ENCODE data around the gene KBTBD12. TPM values are rescaled to one million over a fixed set of nuclear protein-coding genes. Genes with fewer than 3 reads are reported as not detected.
"Not testable (repeated sequence)": the region's sequence is repeated elsewhere in the genome, so short reads cannot be mapped to it uniquely, and the experiment has no call there.

KBTBD12 gene
- total RNA-seq, 1 experiment from 2014 or later, result not detected

- H3K4me2 ChIP-seq (ENCODE audit: low read depth, low read length, poor library complexity, severe bottlenecking), result no peak overlapping the region
- no peaks in the 10 kb centered on the region for H3K4me1 ChIP-seq (ENCODE audit: low read length)
- no peaks in the 10 kb centered on the region for H3K27me3 ChIP-seq (ENCODE audit: low read length)
- H2AFZ ChIP-seq (ENCODE audit: low read length), result peak overlapping the region; percentile 33; the same call in 1 of the 2 replicates
- H3K27ac ChIP-seq (ENCODE audit: low read length), result no peak overlapping the region
- DNase-seq, result peak; percentile 72
- H4K20me1 ChIP-seq (ENCODE audit: insufficient read depth, low read depth, low read length), result no peaks in the 10 kb centered on the region
- no peaks in the 10 kb centered on the region for H3K9me2 ChIP-seq (replicated peaks; ENCODE audit: insufficient read depth, low read length)
- H3K4me3 ChIP-seq (ENCODE audit: low read length), result no peak overlapping the region
- no peaks in the 10 kb centered on the region for H3K9me3 ChIP-seq (ENCODE audit: low read length)
- H3K36me3 ChIP-seq (ENCODE audit: insufficient read depth, low read length), result no peaks in the 10 kb centered on the region
- no peak overlapping the region for H3K9ac ChIP-seq (ENCODE audit: low read length)
- H3K79me2 ChIP-seq (ENCODE audit: low read length), result no peaks in the 10 kb centered on the region
These were observed 6.8 kb upstream of the KBTBD12 start for GRCh38 chr3:127908202-127908601.

GRCh38 chr3:127908951-127909350, 6.1 kb upstream of the KBTBD12 start:
- no peak for DNase-seq
- H3K9ac ChIP-seq (ENCODE audit: low read length), result no peak overlapping the region
- H3K9me2 ChIP-seq (replicated peaks; ENCODE audit: insufficient read depth, low read length), result no peaks in the 10 kb centered on the region
- H3K4me1 ChIP-seq (ENCODE audit: low read length), result no peaks in the 10 kb centered on the region
- no peaks in the 10 kb centered on the region for H4K20me1 ChIP-seq (ENCODE audit: insufficient read depth, low read depth, low read length)
- H3K9me3 ChIP-seq (ENCODE audit: low read length), result no peaks in the 10 kb centered on the region
- no peak overlapping the region for H2AFZ ChIP-seq (ENCODE audit: low read length)
- no peak overlapping the region for H3K27ac ChIP-seq (ENCODE audit: low read length)
- no peaks in the 10 kb centered on the region for H3K79me2 ChIP-seq (ENCODE audit: low read length)
- no peak overlapping the region for H3K4me3 ChIP-seq (ENCODE audit: low read length)
- H3K36me3 ChIP-seq (ENCODE audit: insufficient read depth, low read length), result no peaks in the 10 kb centered on the region
- H3K4me2 ChIP-seq (ENCODE audit: low read depth, low read length, poor library complexity, severe bottlenecking), result no peak overlapping the region
- H3K27me3 ChIP-seq (ENCODE audit: low read length), result 0 out of 2 replicates have a peak, but pooled peaks cover 3% of the 10 kb centered on the region

- Histone ChIP-seq H3K9ac (ENCODE audit: low read length) (no peak overlapping the region), H4K20me1 (ENCODE audit: insufficient read depth, low read depth, low read length) (no peaks in the 10 kb centered on the region), H3K9me3 (ENCODE audit: low read length) (no peaks in the 10 kb centered on the region), H3K4me3 (ENCODE audit: low read length) (no peak overlapping the region), H3K4me2 (ENCODE audit: low read depth, low read length, poor library complexity, severe bottlenecking) (no peak overlapping the region), H2AFZ (ENCODE audit: low read length) (no peak overlapping the region), H3K27me3 (ENCODE audit: low read length) (0 out of 2 replicates have a peak, but pooled peaks cover 3% of the 10 kb centered on the region), H3K27ac (ENCODE audit: low read length) (no peak overlapping the region), H3K4me1 (ENCODE audit: low read length) (no peaks in the 10 kb centered on the region), H3K36me3 (ENCODE audit: insufficient read depth, low read length) (no peaks in the 10 kb centered on the region), H3K9me2 (replicated peaks; ENCODE audit: insufficient read depth, low read length) (no peaks in the 10 kb centered on the region), H3K79me2 (ENCODE audit: low read length) (no peaks in the 10 kb centered on the region)
- no peak for DNase-seq
These were observed 5.4 kb upstream of the KBTBD12 start for GRCh38 chr3:127909646-127910045.

DNA sequence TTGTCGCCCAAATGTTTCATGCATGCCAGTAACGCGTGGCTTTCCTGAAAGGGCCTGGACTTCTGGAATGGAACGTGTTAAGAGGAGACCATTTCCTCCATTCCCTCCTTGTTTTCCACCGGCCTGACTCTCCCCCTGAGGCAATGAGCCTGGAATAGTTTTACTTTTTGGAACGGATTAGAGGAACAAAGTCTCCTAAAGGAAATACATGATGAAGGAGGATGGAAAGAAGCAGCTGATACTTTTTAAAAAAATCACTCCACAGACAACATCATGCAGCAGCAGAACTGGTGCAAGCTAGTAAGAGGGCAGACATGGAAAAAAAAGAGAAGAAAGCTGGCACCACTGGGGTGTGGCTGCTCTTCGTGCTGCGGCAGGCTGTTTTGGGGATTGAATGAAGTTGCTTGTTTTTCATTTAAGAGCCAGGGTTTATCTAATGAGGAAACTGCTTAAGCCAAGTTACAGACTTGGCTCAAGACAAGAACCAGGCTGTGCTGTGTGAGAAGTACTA, 3.6 kb upstream of the KBTBD12 start:
- H3K27ac ChIP-seq (ENCODE audit: low read length), result no peak overlapping the region
- no peaks in the 10 kb centered on the region for H3K79me2 ChIP-seq (ENCODE audit: low read length)
- no peaks in the 10 kb centered on the region for H3K9me2 ChIP-seq (replicated peaks; ENCODE audit: insufficient read depth, low read length)
- H3K9ac ChIP-seq (ENCODE audit: low read length), result no peak overlapping the region
- H3K4me2 ChIP-seq (ENCODE audit: low read depth, low read length, poor library complexity, severe bottlenecking), result no peak overlapping the region
- H4K20me1 ChIP-seq (ENCODE audit: insufficient read depth, low read depth, low read length), result no peaks in the 10 kb centered on the region
- DNase-seq, result no peak
- H3K9me3 ChIP-seq (ENCODE audit: low read length), result no peaks in the 10 kb centered on the region
- no peaks in the 10 kb centered on the region; the same call in 1 of the 2 replicates for H3K4me1 ChIP-seq (ENCODE audit: low read length)
- no peak overlapping the region for H3K4me3 ChIP-seq (ENCODE audit: low read length)
- H3K27me3 ChIP-seq (ENCODE audit: low read length), result 0 out of 2 replicates have a peak, but pooled peaks cover 3% of the 10 kb centered on the region
- no peak overlapping the region for H2AFZ ChIP-seq (ENCODE audit: low read length)
- no peaks in the 10 kb centered on the region for H3K36me3 ChIP-seq (ENCODE audit: insufficient read depth, low read length)

DNA sequence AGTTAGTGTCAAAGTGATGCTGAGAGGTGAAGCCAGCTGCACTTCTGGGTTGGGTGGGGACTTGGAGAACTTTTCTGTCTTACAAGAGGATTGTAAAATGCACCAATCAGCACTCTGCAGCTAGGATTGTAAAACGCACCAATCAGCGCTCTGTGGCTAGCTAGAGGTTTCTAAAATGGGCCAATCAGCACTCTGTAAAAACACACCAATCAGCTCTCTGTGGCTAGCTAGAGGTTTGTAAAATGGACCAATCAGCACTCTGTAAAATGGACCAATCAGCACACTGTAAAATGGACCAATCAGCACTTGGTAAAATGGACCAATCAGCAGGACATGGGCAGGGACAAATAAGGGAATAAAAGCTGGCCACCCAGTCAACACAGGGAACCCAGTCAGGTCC, 1.2 kb upstream of the KBTBD12 start:
- not testable (repeated sequence) for H3K9me3 ChIP-seq (ENCODE audit: low read length); H3K4me2 ChIP-seq (ENCODE audit: low read depth, low read length, poor library complexity, severe bottlenecking); H4K20me1 ChIP-seq (ENCODE audit: insufficient read depth, low read depth, low read length); H3K79me2 ChIP-seq (ENCODE audit: low read length); H3K4me1 ChIP-seq (ENCODE audit: low read length); H3K9me2 ChIP-seq (replicated peaks; ENCODE audit: insufficient read depth, low read length); H3K9ac ChIP-seq (ENCODE audit: low read length); H3K27me3 ChIP-seq (ENCODE audit: low read length); H3K4me3 ChIP-seq (ENCODE audit: low read length); H3K27ac ChIP-seq (ENCODE audit: low read length); H2AFZ ChIP-seq (ENCODE audit: low read length); H3K36me3 ChIP-seq (ENCODE audit: insufficient read depth, low read length)
- peak; percentile 44 for DNase-seq

DNA sequence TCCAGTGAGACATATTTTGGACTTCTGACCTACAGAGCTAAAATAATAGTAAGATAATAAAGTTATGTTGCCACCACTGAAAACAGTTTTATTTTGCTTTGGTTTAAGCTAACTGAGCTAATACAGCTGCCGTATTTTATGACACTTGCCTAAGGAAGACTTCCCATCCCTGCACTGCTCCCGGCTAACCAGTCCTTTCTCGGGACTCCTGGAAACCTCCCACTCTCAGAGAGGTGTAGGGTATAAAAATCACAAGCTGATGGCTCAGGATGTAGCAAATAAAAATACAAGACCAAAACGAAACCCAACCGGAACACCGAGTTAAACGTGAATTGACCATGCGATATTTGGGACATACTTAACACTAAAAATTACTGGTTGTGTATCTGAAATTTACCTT, 448 bp upstream of the KBTBD12 start:
- Histone ChIP-seq H3K4me3 (ENCODE audit: low read length) (no peak overlapping the region), H3K27me3 (ENCODE audit: low read length) (0 out of 2 replicates have a peak, but pooled peaks cover 3% of the 10 kb centered on the region), H3K27ac (ENCODE audit: low read length) (no peak overlapping the region), H3K36me3 (ENCODE audit: insufficient read depth, low read length) (no peaks in the 10 kb centered on the region), H3K4me1 (ENCODE audit: low read length) (no peaks in the 10 kb centered on the region; the same call in 1 of the 2 replicates), H2AFZ (ENCODE audit: low read length) (no peak overlapping the region), H4K20me1 (ENCODE audit: insufficient read depth, low read depth, low read length) (no peaks in the 10 kb centered on the region), H3K9ac (ENCODE audit: low read length) (no peak overlapping the region), H3K4me2 (ENCODE audit: low read depth, low read length, poor library complexity, severe bottlenecking) (no peak overlapping the region), H3K79me2 (ENCODE audit: low read length) (no peaks in the 10 kb centered on the region), H3K9me3 (ENCODE audit: low read length) (no peaks in the 10 kb centered on the region), H3K9me2 (replicated peaks; ENCODE audit: insufficient read depth, low read length) (no peaks in the 10 kb centered on the region)
- no peak for DNase-seq

- no peaks in the 10 kb centered on the region for H3K9me2 ChIP-seq (replicated peaks; ENCODE audit: insufficient read depth, low read length)
- H2AFZ ChIP-seq (ENCODE audit: low read length), result peak overlapping the region; percentile 48; the same call in 1 of the 2 replicates
- no peaks in the 10 kb centered on the region for H3K36me3 ChIP-seq (ENCODE audit: insufficient read depth, low read length)
- H3K9ac ChIP-seq (ENCODE audit: low read length), result no peak overlapping the region
- no peak for DNase-seq
- H3K27me3 ChIP-seq (ENCODE audit: low read length), result 0 out of 2 replicates have a peak, but pooled peaks cover 3% of the 10 kb centered on the region
- H3K27ac ChIP-seq (ENCODE audit: low read length), result no peak overlapping the region
- H3K4me1 ChIP-seq (ENCODE audit: low read length), result no peaks in the 10 kb centered on the region; the same call in 1 of the 2 replicates
- H3K9me3 ChIP-seq (ENCODE audit: low read length), result no peaks in the 10 kb centered on the region
- H4K20me1 ChIP-seq (ENCODE audit: insufficient read depth, low read depth, low read length), result no peaks in the 10 kb centered on the region
- no peak overlapping the region for H3K4me3 ChIP-seq (ENCODE audit: low read length)
- H3K4me2 ChIP-seq (ENCODE audit: low read depth, low read length, poor library complexity, severe bottlenecking), result no peak overlapping the region
- H3K79me2 ChIP-seq (ENCODE audit: low read length), result no peaks in the 10 kb centered on the region
These were observed 983 bp downstream of the KBTBD12 start for GRCh38 chr3:127915937-127916493.

DNA sequence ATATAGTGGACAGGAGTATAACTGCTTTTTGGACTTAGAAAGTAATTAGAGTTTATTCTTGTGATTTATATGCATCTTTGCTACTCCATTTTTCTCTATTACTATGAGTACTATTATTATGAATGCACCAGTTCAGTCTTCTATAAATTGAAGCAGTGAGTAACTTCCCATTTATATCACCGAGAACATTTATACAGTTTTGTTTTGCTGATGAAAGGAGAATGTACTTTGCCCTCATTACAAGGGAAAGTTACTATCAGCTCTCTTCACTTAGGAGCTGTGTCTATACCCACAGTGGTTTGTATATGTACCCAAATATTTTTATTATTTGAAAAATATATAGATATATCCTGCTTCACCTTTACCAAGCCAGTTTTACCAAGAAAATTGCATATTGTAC, 5.7 kb downstream of the KBTBD12 start:
- no peaks in the 10 kb centered on the region for H3K9me2 ChIP-seq (replicated peaks; ENCODE audit: insufficient read depth, low read length)
- no peaks in the 10 kb centered on the region for H3K27me3 ChIP-seq (ENCODE audit: low read length)
- H3K36me3 ChIP-seq (ENCODE audit: insufficient read depth, low read length), result no peaks in the 10 kb centered on the region
- no peak overlapping the region for H3K27ac ChIP-seq (ENCODE audit: low read length)
- no peaks in the 10 kb centered on the region; the same call in 1 of the 2 replicates for H3K4me1 ChIP-seq (ENCODE audit: low read length)
- no peak overlapping the region for H3K9ac ChIP-seq (ENCODE audit: low read length)
- no peak for DNase-seq
- H3K4me2 ChIP-seq (ENCODE audit: low read depth, low read length, poor library complexity, severe bottlenecking), result no peak overlapping the region
- no peaks in the 10 kb centered on the region for H3K79me2 ChIP-seq (ENCODE audit: low read length)
- no peak overlapping the region for H2AFZ ChIP-seq (ENCODE audit: low read length)
- H3K9me3 ChIP-seq (ENCODE audit: low read length), result no peaks in the 10 kb centered on the region
- no peaks in the 10 kb centered on the region for H4K20me1 ChIP-seq (ENCODE audit: insufficient read depth, low read depth, low read length)
- H3K4me3 ChIP-seq (ENCODE audit: low read length), result no peak overlapping the region
